H1 (cell line): ENCODE data around the gene AMPH. TPM values are rescaled to one million over a fixed set of nuclear protein-coding genes. Genes with fewer than 3 reads are reported as not detected.

ENCODE experiments used
- CTCF ChIA-PET: fragments of 300-600 bp; sonication (Branson Sonifier 250); formaldehyde crosslinking; loops from one replicate; lab custom pipeline; 2021; ENCODE audit not compliant: partially characterized antibody; lab: Charles Lee
- POLR2A ChIA-PET: fragments of 300-600 bp; sonication (Branson Sonifier 250); formaldehyde crosslinking; loops from one replicate; lab custom pipeline; 2021; ENCODE audit warnings: inconsistent platforms; ENCODE audit not compliant: partially characterized antibody; lab: Charles Lee
- DNase-seq, 2 experiments: peaks; one replicate each; pipeline versions ENCODE4 v3.0.0 to v3.0.0-alpha.2; 2010 to 2022; ENCODE audit warnings: low spot score in 2 of 2, low read depth in 1 of 2, mixed read lengths in 1 of 2
- FAIRE-seq: peaks from 2 replicates; lab custom pipeline; 2011; peaks lifted over from hg19 to GRCh38; lab: Jason Lieb, UNC
- H2AFZ ChIP-seq: 2 replicates; pipeline ENCODE4 v1.8.1; 2012; ENCODE audit warnings: low read length, inconsistent platforms
- H2AK5ac ChIP-seq: 2 replicates; pipeline ENCODE4 v1.6.1; 2013; ENCODE audit warnings: low read depth, low read length
- H2BK120ac ChIP-seq: replicated peaks from 2 replicates; pipeline ENCODE3; 2013; ENCODE audit warnings: low read depth, low read length, inconsistent platforms
- H2BK12ac ChIP-seq: 2 replicates; pipeline ENCODE4 v1.6.1; 2013; ENCODE audit warnings: low read depth, low read length
- H2BK15ac ChIP-seq: 2 replicates; pipeline ENCODE4 v1.6.1; 2013; ENCODE audit warnings: low read length
- H2BK20ac ChIP-seq: 2 replicates; pipeline ENCODE4 v1.6.1; 2013; ENCODE audit warnings: low read length
- H2BK5ac ChIP-seq: 2 replicates; pipeline ENCODE4 v1.6.1; 2013; ENCODE audit warnings: low read depth, low read length
- H3K14ac ChIP-seq: 2 replicates; pipeline ENCODE4 v1.6.1; 2013; ENCODE audit warnings: inconsistent platforms; ENCODE audit not compliant: insufficient read length
- H3K18ac ChIP-seq: 2 replicates; pipeline ENCODE4 v1.6.1; 2013; ENCODE audit warnings: low read length; ENCODE audit errors: extremely low read depth
- H3K23ac ChIP-seq: 2 replicates; pipeline ENCODE4 v1.6.1; 2013; ENCODE audit warnings: inconsistent platforms; ENCODE audit not compliant: insufficient read length
- H3K23me2 ChIP-seq: 2 replicates; pipeline ENCODE4 v1.6.1; 2013; ENCODE audit warnings: low read depth, low read length
- H3K27ac ChIP-seq: 2 replicates; pipeline ENCODE4 v1.6.1; 2011; ENCODE audit warnings: low read depth, low read length, inconsistent platforms
- H3K27me3 ChIP-seq, 4 experiments: replicated peaks in 1 of 4; 1 replicate in 1 of 4; 2 replicates in 3 of 4; pipeline versions ENCODE4 v1.6.1 to v1.8.1; 2011 to 2013; ENCODE audit warnings: low read length in 3 of 4, mild to moderate bottlenecking in 3 of 4, inconsistent platforms in 2 of 4, mixed read lengths in 2 of 4, moderate library complexity in 1 of 4; ENCODE audit not compliant: control insufficient read depth in 3 of 4, insufficient read depth in 3 of 4; ENCODE audit errors: extremely low read depth in 1 of 4
- H3K36me3 ChIP-seq, 4 experiments: 2 replicates each; pipeline versions ENCODE4 v1.6.1 to v1.8.1; 2011 to 2013; ENCODE audit warnings: mild to moderate bottlenecking in 4 of 4, low read length in 3 of 4, moderate library complexity in 2 of 4, control low read depth in 1 of 4, inconsistent platforms in 1 of 4; ENCODE audit not compliant: insufficient read depth in 4 of 4, control insufficient read depth in 2 of 4
- H3K4ac ChIP-seq: replicated peaks from 2 replicates; pipeline ENCODE3; 2013; ENCODE audit warnings: low read length, low read depth, mixed read lengths, inconsistent platforms; ENCODE audit not compliant: insufficient read length
- H3K4me1 ChIP-seq, 4 experiments: replicated peaks in 1 of 4; 1 replicate in 1 of 4; 2 replicates in 3 of 4; pipeline versions ENCODE4 v1.6.1 to v1.8.1; 2011 to 2013; ENCODE audit warnings: low read length in 3 of 4, inconsistent platforms in 2 of 4, mixed read lengths in 1 of 4; ENCODE audit not compliant: insufficient read depth in 4 of 4, control insufficient read depth in 3 of 4
- H3K4me2 ChIP-seq, 2 experiments: 2 replicates each; pipeline versions ENCODE4 v1.6.1 to v1.8.1; 2011 to 2013; ENCODE audit warnings: low read depth in 2 of 2, low read length in 2 of 2, control low read depth in 1 of 2, inconsistent platforms in 1 of 2, mild to moderate bottlenecking in 1 of 2; ENCODE audit not compliant: insufficient read depth in 1 of 2
- H3K4me3 ChIP-seq, 4 experiments: fragments of 200-600, 300-600 bp in 1 of 4; sonication (generic), shearing (Covaris generic), sonication (Bioruptor Twin) in 1 of 4; 2 replicates each; pipeline versions ENCODE4 v1.5.1 to v1.8.1; 2011 to 2016; ENCODE audit warnings: low read length in 4 of 4, low read depth in 3 of 4, control low read depth in 2 of 4, inconsistent platforms in 2 of 4, mild to moderate bottlenecking in 2 of 4, mixed read lengths in 1 of 4, moderate library complexity in 1 of 4; ENCODE audit not compliant: insufficient read depth in 2 of 4; ENCODE audit errors: extremely low read depth in 1 of 4
- H3K56ac ChIP-seq: replicated peaks from 2 replicates; pipeline ENCODE3; 2013; ENCODE audit warnings: low read depth, mild to moderate bottlenecking, mixed read lengths, low read length, inconsistent platforms; ENCODE audit not compliant: insufficient read length
- H3K79me1 ChIP-seq: 2 replicates; pipeline ENCODE4 v1.6.1; 2013; ENCODE audit warnings: low read depth, low read length, control low read depth
- H3K79me2 ChIP-seq, 2 experiments: 2 replicates each; pipeline versions ENCODE4 v1.6.1 to v1.8.1; 2012 to 2013; ENCODE audit warnings: low read length in 2 of 2, mild to moderate bottlenecking in 2 of 2, inconsistent platforms in 1 of 2; ENCODE audit not compliant: insufficient read depth in 2 of 2, control insufficient read depth in 1 of 2
- H3K9ac ChIP-seq, 4 experiments: replicated peaks in 1 of 4; 1 replicate in 1 of 4; 2 replicates in 3 of 4; pipeline versions ENCODE4 v1.6.1 to v1.8.1; 2011 to 2013; ENCODE audit warnings: low read depth in 3 of 4, low read length in 3 of 4, control low read depth in 2 of 4, mild to moderate bottlenecking in 2 of 4, moderate library complexity in 2 of 4, inconsistent platforms in 1 of 4; ENCODE audit errors: extremely low read depth in 1 of 4
- H3K9me3 ChIP-seq, 2 experiments: 2 replicates each; pipeline versions ENCODE4 v1.6.1 to v1.8.1; 2012 to 2013; ENCODE audit warnings: mild to moderate bottlenecking in 2 of 2, moderate library complexity in 2 of 2, control low read depth in 1 of 2, inconsistent platforms in 1 of 2, low read depth in 1 of 2, low read length in 1 of 2, mixed read lengths in 1 of 2; ENCODE audit not compliant: insufficient read depth in 2 of 2
- H4K20me1 ChIP-seq, 2 experiments: replicated peaks in 1 of 2; 2 replicates each; pipeline versions ENCODE3 to v1.8.1; 2011 to 2013; ENCODE audit warnings: inconsistent platforms in 2 of 2, low read length in 2 of 2, mild to moderate bottlenecking in 1 of 2; ENCODE audit not compliant: insufficient read depth in 2 of 2, control insufficient read depth in 1 of 2
- H4K5ac ChIP-seq: 2 replicates; pipeline ENCODE4 v1.6.1; 2013; ENCODE audit warnings: low read length, low read depth, mixed read lengths, inconsistent platforms; ENCODE audit not compliant: insufficient read length
- H4K8ac ChIP-seq: 2 replicates; pipeline ENCODE4 v1.8.0; 2013; ENCODE audit warnings: mild to moderate bottlenecking, moderate library complexity, low read length, inconsistent platforms; ENCODE audit not compliant: insufficient read depth; ENCODE audit errors: extremely low read depth
- H4K91ac ChIP-seq: replicated peaks from 2 replicates; pipeline ENCODE3; 2013; ENCODE audit warnings: low read length, mixed read lengths, inconsistent platforms; ENCODE audit not compliant: insufficient read length
- WGBS, 2 experiments: shearing (Covaris generic) in 1 of 2; methylation state at CpG; one replicate each; pipeline versions ENCODE4 v1.1.6 to v1.1.7; 2013 to 2015; ENCODE audit warnings: low lambda C conversion rate in 2 of 2, mixed read lengths in 2 of 2, inconsistent platforms in 1 of 2, low coverage in 1 of 2, missing lambda C conversion rate in 1 of 2; ENCODE audit not compliant: insufficient replicate concordance in 2 of 2, insufficient coverage in 1 of 2, insufficient read length in 1 of 2; ENCODE audit errors: extremely low coverage in 1 of 2, missing lambda C conversion rate in 1 of 2; 5-methylcytosine and 5-hydroxymethylcytosine counted together
- polyA plus RNA-seq, 7 experiments: library from polyadenylated mRNA; depleted of rRNA in 3 of 7; stranded (reverse) in 5 of 7; unstranded in 2 of 7; fragments of >200 nt in 5 of 7; fragments of 200-250 nt in 2 of 7; gene quantifications; 1 replicate in 5 of 7; 2 replicates in 1 of 7; 4 replicates in 1 of 7; pipeline versions ENCODE4 v1.2.1 to v1.2.3, GENCODE V29; 2011 to 2013; ENCODE audit warnings: missing spikeins in 2 of 7, mixed read lengths in 2 of 7
- total RNA-seq: library from RNA; stranded (reverse); fragmentation: NEBNext Ultra II Directional; extraction: Animal tissue kit (Norgen Biotek cat#: 25700); gene quantifications from 2 replicates; pipeline ENCODE4 v1.2.1, GENCODE V29; 2021

Gene AMPH
- total and polyA plus RNA-seq, 2 of the 8 experiments (the other 6 are each of a cell fraction or from before 2014, with no cell fraction given), result 7.3 to 12.2 TPM

DNA sequence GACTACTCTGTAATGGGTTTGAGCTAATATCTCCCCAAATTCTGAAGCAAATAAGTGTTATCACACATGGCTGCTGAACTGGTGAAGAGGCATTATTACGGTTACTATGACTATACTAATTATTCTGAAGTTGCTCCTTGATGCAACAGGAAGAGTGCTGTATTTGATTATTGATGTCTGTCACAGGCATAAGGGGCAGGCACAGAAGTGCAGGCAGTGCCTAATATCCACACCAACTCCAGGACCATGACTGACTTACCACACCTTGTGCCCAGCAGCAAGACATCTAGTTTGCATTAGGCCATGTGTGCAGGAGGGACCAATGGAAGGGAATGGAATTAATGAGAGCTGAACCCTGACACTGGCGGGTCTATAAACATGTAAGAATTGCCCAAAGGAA, 62.7 kb downstream of the AMPH start:
- no peak for FAIRE-seq
- CTCF ChIA-PET, result interaction anchor here (1.3 kb wide), 1 partner anchor 116 kb away, joined by 3 read pairs; no protein-coding TSS in a partner anchor

More for the DNA sequence above, 62.7 kb downstream of the AMPH start:
- Histone ChIP-seq H4K8ac (no peak overlapping the region), H3K14ac (no peak overlapping the region), H3K79me1 (no peaks in the 10 kb centered on the region), H3K9me3 (no peaks in the 10 kb centered on the region), H3K36me3 (no peaks in the 10 kb centered on the region), H3K23ac (no peak overlapping the region), H4K5ac (no peak overlapping the region), H2BK15ac (no peak overlapping the region), H3K4me1 (no peaks in the 10 kb centered on the region), H2BK12ac (no peak overlapping the region), H3K9ac (no peak overlapping the region), H2BK120ac (no peak overlapping the region), H3K27me3 (no peaks in the 10 kb centered on the region), H2BK20ac (no peak overlapping the region), H3K18ac (no peak overlapping the region), H3K4me3 (no peak overlapping the region), H3K27ac (no peak overlapping the region), H2AFZ (no peak overlapping the region), H2AK5ac (no peak overlapping the region), H2BK5ac (no peak overlapping the region), H4K91ac (no peak overlapping the region), H4K20me1 (no peaks in the 10 kb centered on the region), H3K4me2 (no peak overlapping the region), H3K4ac (no peak overlapping the region), H3K79me2 (no peaks in the 10 kb centered on the region), H3K56ac (no peak overlapping the region), H3K23me2 (no peaks in the 10 kb centered on the region)
- DNase-seq, result no peak
- WGBS, 2 experiments, result 88% methylated on average over 2 of the region's 2 CpGs; no CpG with 5 or more reads in 1 of the 2 experiments
- POLR2A ChIA-PET, result interaction anchor here (1.1 kb wide), 1 partner anchor 63 kb away, joined by 3 read pairs; the partner anchor contains the start of gene AMPH
